ENCODE data around the gene NPIPB2.
"Not testable (repeated sequence)": the region's sequence is repeated elsewhere in the genome, so short reads cannot be mapped to it uniquely, and the experiment has no call there.

Gene NPIPB2

DNA sequence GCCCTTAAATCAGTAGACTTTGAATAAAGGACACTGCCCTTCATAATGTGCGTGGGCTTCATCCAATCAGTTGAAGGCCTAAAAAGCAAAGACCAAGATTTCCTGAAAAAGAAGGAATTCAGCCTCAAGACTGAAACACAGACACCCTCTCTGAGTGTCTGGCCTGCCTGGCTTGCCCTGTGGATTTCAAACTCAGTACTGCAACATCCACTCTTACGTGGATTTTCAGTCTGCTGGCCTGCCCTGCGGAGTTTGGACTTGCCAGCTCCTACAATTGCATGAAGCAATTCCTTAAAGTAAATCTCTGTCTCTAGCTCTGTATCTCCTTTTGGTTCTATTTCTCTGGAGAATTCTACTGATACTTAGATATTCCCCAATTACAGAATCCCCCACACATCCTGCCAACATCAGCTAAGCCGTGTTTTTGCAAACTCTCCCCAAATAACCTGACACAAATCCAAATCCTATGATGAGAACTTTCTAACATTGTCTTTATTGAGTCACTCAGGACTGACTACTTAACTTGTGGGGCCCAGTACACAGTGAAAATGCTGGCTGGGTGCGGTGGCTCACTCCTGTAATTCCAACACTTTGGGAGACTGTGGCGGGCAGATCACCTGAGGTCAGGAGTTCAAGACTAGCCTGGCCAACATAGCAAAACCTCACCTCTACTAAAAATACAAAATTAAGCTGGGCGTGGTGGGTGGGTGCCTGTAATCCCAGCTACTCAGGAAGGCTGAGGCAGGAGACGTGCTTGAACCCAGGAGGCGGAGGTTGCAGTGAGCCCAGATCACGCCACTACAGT, 15.9 kb upstream of the NPIPB2 start:
- DNase-seq, result no peak

DNA sequence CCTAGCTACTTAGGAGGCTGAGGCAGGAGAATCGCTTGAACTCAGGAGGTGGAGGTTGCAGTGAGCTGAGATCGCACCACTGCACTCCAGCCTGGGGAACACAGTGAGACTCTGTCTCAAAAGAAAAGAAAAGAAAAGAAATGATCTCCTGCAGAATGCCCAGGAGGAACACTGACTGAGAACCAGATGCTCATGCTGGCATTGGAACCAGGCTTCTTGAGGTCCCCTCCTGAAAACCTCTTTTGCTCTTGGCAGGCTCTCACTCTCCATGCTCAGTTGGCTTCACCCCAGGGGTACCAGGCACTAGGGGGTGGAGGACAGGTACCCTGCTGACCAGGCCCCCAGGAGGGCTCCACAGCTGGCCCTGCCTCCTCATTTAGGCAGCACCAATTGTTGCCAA, 14.7 kb upstream of the NPIPB2 start:
- DNase-seq, result no peak

DNA sequence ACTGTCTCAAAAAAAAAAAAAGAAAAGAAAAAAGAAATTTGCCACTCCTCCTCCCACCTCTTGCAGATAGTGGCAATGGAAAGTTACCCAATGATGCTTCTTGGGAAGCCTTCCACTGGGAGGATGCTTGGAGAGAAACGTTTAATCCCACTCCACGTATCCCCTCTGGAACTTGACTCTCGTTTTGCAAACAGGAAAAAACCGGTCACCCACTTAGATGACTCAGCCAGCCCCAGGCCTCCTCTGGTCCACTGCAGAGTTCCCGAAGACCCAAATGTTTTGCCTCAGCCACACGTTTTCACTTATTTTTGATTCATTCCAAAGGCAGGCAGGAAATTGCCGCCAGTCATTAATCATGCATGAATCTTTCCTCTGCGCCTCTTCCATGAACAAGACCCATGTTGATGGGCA, 13.9 kb upstream of the NPIPB2 start:
- DNase-seq, result no peak

DNA sequence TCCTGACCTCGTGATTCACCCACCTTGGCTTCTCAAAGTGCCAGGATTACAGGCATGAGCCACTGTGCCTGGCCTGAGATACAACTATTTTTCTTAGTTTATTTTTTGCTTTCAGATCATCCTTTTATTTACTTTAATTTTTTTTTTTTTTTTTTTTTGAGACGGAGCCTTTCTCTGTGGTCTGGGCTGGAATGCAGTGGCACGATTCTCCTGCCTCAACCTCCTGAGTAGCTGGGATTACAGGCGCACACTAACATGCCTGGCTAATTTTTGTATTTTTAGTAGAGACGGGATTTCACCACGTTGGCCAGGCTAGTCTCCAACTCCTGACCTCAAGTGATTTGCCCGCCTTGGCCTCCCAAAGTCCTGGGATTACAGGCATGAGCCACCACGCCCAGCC, 11.7 kb upstream of the NPIPB2 start:
- not testable (repeated sequence) for DNase-seq

DNA sequence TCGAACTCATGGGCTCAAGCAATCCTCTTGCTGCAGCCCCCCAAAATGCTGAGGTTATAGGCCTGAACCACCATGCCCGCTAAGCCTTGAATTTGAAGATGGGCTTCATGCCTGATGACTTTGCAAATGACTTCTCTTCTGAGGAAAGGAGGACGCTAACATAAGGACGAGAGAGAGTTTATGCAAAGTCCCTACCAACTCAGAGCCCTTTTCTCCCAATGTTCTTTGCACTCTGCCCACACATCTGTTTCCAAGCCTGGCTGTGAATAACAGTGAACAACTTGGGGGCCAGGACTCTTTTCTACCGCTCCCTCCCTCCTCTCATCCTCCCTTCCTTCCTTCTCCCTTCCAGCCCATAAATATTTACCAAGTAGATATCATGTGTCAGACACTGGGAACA, 8.5 kb upstream of the NPIPB2 start:
- no peak for DNase-seq

DNA sequence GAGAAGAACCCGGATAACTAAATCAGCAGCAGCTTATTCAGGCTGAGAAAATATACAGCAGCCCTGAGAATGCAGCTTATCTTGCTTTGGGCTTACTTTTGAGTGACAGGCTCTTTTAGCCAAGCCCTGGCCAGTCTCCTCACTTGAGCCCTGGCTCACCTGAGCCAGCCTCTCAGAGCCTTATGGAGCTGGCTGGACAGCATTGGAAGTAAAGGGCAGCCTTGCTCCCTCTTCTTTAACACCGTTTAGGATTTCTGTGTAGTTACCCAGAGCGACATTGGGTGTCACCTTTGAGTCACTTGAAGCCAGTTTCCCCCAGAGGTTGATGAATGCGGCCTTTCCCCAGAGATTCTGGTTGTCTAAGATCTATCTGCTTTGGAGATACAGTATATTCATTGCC, 7.7 kb upstream of the NPIPB2 start:
- DNase-seq, result peak; percentile 14

DNA sequence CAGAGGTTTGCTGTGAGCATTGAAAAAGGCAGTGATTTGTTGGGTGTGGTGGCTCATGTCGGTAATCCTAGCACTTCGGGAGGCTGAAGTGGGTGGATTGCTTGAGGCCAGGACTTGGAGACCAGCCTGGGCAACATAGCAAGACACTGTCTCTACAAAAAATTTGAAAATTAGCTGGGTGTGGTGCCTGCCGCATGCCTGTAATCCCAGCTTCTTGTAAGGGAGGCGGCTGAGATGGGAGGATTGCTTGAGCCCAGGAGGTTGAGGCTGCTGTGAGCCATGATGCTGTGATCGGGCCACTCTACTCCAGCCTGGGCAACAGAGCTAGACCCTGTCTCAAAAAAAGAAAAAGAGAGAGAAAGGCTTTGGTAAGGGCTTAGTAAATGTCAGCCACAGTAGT, 7.0 kb upstream of the NPIPB2 start:
- DNase-seq, result no peak

DNA sequence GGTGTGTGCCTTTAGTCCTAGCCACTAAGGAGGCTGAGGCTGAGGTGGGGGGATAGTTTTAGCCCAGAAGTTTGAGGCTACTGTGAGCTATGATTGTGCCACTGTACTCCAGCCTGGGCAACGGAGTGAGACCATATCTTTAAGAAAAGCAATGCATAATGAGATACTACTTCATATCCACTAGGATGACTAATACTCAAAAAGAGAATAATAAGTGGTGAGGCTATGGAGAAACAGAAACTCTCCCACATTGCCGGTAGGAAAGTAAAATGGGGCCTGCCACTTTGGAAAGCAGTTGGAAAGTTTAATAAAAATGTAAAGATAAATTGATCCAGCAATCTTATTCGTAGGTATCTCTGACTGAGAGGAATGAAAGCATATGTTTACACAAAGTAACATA, 4.6 kb upstream of the NPIPB2 start:
- no peak for DNase-seq

DNA sequence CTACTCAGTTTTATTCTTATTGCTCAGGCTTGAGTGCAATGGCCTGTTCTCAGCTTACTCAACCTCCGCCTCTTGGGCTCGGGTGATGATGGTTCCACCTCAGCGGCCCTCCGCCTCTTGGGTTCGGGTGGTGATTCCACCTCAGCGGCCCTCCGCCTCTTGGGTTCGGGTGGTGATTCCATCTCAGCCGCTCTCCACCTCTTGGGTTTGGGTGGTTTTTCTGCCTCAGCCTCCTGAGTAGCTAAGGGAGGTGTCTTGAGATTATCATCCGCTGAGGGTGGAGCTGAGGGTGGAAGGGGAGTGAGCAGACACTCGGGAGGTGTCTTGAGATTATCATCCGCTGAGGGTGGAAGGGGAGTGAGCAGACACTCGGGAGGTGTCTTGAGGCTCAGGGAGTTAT, 14.5 kb downstream of the NPIPB2 start:
- not testable (repeated sequence) for DNase-seq

DNA sequence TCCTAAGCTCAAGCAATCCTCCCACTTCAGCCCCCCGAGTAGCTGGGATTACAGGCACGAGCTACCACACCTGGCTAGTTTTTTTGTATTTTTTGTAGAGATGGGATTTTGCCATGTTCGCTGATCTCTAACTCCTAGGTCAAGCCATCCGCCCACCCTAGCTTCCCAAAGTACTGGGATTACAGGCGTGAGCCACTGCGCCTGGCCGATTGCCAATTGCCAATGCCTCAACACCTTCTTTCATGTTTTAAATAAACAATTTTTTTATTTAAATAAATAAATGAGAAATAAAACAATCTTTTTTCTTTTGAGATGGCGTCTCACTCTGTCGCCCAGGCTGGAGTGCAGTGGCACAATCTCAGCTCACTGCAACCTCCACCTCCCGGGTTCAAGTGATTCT, 17.8 kb downstream of the NPIPB2 start:
- DNase-seq, result not testable (repeated sequence)

DNA sequence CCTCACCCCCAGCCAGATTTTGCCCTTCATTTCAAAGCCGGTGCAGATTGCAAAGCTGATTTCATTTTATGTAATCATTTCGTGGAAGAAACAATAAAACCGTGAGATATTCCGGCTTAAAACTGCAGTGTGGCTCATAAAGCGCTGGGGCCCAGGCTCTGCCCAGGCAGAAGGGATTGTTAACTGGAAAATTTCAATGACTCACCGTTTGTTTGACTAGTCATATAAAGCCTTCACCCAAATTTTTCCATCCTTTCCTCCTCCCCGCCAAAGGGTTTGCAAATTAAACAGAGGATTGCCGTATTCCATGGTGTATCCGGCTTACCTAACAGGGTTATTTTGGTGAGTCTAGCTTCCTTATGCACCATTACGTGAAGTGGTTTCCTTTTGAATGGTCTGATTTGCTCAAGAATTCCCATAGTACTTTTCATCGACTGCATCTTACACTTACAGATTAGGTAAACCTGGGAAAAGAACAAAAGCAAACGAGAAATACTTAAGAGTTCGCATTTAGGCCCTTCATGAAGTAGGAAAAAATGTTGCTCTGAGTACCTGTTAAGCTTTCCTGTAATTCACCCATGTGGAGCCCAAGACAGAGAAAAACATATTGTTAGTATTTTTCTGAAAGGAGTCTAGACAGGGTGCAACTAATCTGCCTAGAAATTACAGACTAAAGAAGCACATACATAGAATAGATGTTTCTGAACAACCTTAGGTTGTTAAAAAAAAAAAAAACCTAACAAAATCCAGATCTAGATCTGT, 25.1 kb downstream of the NPIPB2 start:
- DNase-seq, result peak; percentile 13

DNA sequence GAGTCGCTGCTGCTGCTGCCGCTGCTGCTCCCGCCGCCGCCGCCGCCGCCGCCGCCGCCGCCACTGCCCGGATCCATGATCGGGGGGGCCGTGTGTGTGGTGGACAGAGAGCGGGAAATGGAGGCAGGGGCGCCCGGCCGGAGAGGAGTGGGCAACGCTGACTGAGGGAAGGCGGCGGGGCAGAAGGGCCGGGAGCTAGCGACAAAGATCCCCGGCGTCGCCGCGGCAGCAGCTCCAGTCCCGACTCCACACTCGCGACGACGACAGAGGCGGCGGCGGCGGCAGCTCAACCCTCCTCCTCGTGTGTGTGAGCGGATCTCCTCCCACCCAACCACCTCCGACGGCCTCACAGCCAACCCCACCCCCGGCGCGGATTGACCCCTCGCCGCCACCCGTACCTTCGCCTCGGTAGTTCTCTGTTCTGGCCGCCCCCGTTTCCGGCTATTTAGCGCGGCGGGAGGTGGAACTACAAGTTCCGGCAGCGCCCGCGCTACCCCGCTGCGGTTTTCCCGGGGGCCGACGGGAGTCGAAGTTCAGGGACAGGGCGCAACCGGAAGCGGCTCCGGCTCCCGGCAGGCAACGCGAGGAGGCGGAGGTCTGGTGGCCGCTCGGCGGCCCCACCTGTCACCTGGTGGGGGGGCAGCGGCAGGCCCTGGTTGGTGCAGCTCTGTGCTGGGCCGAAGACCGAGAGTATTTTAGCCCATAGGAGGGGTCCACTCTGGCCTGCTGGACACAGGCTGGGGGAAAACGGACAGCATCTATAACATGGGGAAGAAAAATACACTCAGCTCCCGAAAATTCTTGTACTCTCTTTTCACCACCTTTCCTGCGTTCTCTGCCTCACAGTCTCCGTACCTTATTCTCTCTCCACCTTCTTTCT, 26.0 kb downstream of the NPIPB2 start, which contains the start of gene GSPT1:
GSPT1 (minus strand) TSS at position 313 of the 880 bp plus-strand sequence; CDS start at position 77, 236 bp downstream.
- DNase-seq, result peak; percentile 97

DNA sequence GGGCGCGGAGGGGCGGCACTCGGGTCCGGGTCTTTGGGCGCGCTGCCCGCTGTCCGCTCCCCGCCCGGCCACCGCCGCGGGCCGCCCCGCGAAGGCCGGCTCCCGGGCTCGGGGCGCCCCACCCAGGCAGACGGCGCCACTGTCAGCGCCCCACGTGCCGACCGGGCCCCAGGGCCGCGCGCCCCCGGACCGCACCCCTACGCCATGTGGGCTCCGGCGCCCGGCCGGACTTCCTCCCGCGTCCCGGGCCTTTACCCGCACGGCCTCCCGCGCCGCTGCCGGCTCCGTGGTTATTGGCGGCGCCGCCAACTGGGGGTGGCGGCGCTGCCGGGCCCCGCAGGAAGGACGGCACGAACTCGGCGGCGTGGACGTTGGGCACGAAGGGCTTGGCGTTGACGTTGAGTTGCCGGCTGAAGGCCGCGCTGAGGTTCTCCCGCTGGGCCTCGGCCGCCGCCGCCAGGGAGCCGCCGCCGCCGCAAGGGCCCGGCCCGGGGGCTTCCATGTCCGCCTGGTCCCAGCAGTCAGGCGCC, 26.7 kb downstream of the NPIPB2 start:
- no peak for DNase-seq

DNA sequence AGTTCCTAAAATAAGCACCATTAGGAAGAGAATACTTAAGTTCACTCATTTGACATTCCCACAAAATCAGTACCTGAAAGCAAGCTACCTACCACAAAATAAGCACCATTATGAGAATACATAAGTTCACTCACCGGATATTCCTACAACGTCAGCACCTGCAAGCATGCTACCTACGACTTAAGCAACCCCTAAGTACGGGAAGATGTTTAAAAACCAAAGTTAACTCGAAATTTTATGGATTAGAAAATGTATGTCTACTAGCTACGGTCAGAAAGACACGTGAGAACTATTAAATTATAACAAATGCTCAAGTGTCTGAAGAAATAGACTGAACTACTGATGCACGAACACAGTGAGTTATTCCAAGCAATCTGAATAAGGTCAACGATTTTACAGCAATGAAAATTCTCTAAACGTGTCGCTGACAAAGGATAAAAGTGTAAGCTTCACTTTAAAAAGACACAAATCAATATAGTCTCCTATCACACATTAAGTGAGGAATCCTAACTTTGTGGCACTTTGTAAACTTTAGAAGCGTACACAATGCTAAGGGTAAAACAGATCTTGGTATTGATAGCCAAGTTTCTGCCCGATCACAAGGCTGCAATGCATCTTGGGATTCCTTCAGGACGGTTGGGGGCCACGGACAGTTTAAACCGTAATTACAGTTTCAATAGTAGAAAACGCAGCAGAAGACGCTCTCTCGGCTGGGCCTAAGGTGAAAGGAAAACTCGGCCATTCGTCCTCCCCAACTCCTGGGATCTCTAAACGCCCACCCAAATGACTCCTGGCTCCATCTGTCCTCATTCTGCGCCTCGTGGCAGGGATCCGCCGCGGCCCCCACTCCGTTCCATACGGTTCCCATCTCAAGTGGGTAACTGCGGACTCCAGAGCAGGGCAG, 27.4 kb downstream of the NPIPB2 start:
- no peak for DNase-seq

DNA sequence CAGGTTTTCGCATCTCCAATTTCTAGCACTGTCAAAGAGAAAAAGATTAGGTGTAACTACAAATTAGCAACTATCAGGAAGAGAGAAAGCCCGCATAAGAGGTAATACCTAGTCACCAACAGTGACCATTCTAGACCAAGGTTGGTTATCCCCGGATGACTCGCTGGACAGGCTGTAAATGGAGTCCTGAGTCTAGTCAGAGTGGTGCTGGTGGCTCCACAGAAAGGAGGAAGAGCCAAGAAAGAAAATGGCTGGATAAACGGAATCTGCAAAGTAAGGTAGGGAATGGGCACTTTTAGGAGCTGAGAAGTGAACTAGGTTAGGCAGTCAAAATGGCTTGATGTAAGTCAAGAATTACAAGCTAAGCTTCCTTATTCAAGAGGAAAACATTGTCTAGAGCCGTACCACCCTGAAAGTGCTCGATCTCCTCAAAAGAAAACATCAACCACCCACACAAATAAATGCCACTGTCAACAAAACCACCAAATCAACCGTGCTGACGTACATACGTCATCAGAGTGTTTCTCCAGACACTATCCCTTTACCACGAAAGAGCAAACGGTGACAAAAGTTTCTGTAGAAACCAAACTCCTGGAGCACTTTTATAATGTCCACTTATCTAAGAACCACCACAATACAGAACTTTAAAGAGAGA, 28.3 kb downstream of the NPIPB2 start:
- DNase-seq, result no peak

DNA sequence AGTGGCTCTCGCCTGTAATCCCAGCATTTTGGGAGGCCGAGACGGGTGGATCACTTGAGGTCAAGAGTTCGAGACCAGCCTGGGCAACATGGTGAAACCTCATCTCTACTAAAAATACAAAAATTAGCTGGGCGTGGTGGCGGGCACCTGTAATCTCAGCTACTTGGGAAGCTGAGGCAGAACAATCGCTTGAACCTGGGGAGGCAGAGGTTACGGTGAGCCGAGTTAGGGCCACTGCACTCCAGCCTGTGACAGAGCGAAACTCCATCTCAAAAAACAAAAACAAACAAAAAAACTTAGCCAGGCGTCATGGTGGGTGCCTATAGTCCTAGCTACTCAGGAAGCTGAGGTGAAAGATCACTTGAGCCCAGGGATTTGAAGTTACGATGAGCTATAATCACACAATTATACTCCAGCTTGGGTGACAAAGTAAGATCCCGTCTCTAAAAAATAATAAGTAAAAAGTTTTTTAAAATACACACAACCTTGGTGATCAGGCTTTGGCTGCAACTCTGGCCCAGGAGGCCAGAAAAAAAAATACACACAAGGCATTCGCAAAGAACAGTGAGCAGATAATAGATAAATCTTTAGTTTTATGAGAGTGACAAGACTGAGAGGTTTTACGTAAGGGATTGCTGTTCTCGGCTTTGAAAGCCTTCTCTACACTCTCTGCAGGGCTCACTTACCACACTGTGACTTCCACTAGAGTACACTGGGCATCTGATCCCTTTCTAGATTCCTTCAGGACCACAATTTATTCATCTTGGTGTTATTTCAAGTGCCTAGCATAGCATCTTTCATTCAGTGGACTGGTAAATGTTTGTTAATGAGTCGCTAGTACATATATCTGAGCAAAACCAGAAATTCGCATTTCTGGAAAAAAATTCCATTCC, 31.9 kb downstream of the NPIPB2 start:
- no peak for DNase-seq

DNA sequence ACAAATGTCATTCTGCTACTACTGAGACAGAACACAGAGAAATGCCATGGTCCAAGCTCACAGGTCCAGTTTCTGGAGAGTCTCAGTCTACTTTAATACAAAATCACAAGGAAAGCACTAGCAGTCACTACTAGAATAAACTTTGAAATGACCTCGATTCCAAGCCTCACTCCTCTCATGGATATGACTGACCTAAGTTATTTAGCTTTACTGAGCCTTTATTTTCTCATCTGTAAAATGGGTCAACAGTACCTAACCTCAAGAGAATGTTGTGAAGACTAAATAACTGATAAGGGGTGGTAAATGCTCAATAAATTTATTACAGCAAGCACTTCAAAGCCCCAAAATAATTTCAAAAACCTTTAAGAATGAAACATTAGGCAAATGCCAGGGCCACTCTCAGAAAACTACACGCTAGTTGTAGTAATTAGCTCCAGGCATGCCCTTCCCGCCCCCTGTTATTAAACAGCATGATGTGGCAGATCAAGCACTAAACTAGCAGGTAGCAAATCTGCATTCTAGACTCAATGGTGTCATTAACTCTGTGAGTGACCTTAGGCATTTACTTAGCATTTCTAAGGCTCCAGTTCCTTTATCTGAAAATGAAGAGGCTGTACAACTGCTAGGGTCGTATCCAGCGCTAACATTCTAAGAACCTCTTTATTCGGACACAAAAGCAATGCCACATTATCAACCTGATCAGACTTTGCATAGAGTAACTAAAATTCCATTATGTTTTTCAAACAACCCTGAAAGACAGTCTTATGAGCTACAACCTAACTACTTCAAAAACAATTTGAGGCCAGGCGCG, 34.5 kb downstream of the NPIPB2 start:
- peak; percentile 12 for DNase-seq

DNA sequence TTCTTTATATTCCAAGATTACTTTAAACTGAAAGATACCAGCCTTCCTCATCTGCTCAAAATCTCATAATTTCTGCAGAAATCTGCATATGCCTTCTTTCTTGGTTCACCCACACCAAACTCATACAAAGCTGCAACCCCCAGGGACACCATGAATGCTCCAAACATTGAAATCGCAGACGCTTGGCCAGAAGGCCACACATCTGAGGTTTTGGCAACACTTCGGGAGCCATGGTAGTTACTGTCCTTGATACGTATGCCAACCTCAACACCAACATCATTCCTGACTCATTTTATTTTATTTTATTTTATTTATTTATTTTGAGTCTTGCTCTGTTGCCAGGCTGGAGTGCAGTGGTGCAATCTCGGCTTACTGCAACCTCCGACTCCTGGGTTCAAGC, 37.9 kb downstream of the NPIPB2 start:
- no peak for DNase-seq

DNA sequence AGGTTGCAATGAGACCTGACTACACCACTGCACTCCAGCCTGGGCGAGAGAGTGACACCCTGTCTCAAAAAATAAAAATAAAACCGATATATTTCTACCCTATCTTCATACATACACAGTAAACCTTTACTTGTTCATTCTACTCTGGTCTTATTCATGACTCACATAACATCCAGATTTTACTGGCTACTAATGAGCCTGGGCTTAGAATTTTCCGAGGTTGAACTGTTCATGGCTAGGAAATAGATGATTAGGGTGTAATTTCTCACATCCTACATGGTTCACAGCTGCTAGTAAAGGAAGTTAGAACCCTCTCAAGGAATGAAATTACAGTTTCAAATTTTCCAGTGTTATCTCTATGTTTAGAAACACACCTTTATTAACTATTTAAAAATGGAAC, 40.8 kb downstream of the NPIPB2 start:
- DNase-seq, result no peak

Data from NCI-H2227 treated with DMSO at 0.1 percent for 48 hours (cell line).